ENCODE results near the gene HSPBAP1. TPM values are rescaled to one million over a fixed set of nuclear protein-coding genes. Genes with fewer than 3 reads are reported as not detected.

The HSPBAP1 gene
- total and polyA plus RNA-seq, 10 donors, result 16.9 to 42.9 (median 23.8) TPM

DNA sequence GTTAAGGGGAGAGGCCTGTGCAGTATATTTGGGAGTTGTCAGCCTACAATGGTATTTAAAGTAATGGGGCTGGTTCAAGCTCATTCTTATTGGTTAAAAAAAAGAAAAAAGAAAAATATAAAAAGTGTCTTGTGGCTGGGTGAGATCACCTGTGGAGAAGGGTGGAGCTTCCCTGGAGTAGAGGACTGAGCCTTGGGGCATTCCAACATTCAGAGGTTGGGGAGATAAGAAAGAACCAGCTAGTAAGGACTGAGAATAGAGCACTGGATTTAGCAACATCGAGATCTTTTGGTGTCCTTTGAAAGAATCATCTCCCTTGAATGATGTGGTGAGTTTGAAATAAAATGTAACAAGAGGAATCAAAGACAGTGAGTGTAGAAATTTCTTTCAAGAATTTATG lies 6.4 kb upstream of the HSPBAP1 start:
- TF ChIP-seq, protein P1, sequence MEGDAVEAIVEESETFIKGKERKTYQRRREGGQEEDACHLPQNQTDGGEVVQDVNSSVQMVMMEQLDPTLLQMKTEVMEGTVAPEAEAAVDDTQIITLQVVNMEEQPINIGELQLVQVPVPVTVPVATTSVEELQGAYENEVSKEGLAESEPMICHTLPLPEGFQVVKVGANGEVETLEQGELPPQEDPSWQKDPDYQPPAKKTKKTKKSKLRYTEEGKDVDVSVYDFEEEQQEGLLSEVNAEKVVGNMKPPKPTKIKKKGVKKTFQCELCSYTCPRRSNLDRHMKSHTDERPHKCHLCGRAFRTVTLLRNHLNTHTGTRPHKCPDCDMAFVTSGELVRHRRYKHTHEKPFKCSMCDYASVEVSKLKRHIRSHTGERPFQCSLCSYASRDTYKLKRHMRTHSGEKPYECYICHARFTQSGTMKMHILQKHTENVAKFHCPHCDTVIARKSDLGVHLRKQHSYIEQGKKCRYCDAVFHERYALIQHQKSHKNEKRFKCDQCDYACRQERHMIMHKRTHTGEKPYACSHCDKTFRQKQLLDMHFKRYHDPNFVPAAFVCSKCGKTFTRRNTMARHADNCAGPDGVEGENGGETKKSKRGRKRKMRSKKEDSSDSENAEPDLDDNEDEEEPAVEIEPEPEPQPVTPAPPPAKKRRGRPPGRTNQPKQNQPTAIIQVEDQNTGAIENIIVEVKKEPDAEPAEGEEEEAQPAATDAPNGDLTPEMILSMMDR (IDR thresholded peaks at IDR 0.05 in 8 of 11, conservative IDR thresholded peaks at IDR 0.05 in 3 of 11), result no peak
- TF ChIP-seq POLR2AphosphoS5 (IDR thresholded peaks at IDR 0.05) (no peak), POLR2A (IDR thresholded peaks at IDR 0.05) (no peak)
- intact Hi-C loops (cut with DNase I; ENCODE audit: low total_unique reads), result no loop called here
- WGBS, 5 donors, result 92 to 100% (median 94%) methylated on average over 1 of the region's 1 CpG

GRCh38 chr3:122799322-122799721 lies 5.7 kb upstream of the HSPBAP1 start:
- no peak for TF ChIP-seq POLR2AphosphoS5 (IDR thresholded peaks at IDR 0.05)
- no peak for TF ChIP-seq POLR2A (IDR thresholded peaks at IDR 0.05)
- TF ChIP-seq, protein P1 (IDR thresholded peaks at IDR 0.05 in 8 of 11, conservative IDR thresholded peaks at IDR 0.05 in 3 of 11), result no peak
- no peak overlapping the region for H3K4me3 ChIP-seq
- no peak for DNase-seq
- no peaks in the 10 kb centered on the region for H3K9me3 ChIP-seq
- H3K27ac ChIP-seq, result no peak overlapping the region
- 83 to 93% (median 91%) methylated on average over 2 of the region's 2 CpGs for WGBS, 5 donors
- H3K27me3 ChIP-seq (replicated peaks in 1 of 7), result no peaks in the 10 kb centered on the region
- peaks cover 8 to 46% (median 22%) of the 10 kb centered on the region in 6 donors for H3K4me1 ChIP-seq
- peaks cover 0 to 15% (median 0%) of the 10 kb centered on the region in 6 donors for H3K36me3 ChIP-seq
- intact Hi-C loops (cut with DNase I; ENCODE audit: low total_unique reads), result no loop called here

More for the DNA sequence above, 6.4 kb upstream of the HSPBAP1 start:
- Histone ChIP-seq H3K9me3 (no peaks in the 10 kb centered on the region), H3K4me1 (peaks cover 8 to 44% (median 21%) of the 10 kb centered on the region in 6 donors), H3K27me3 (replicated peaks in 1 of 7) (no peaks in the 10 kb centered on the region), H3K27ac (no peak overlapping the region), H3K4me3 (no peak overlapping the region), H3K36me3 (peaks cover 0 to 18% (median 0%) of the 10 kb centered on the region in 6 donors)
- DNase-seq, result no peak

- H3K4me1 ChIP-seq, result peaks cover 8 to 62% (median 35%) of the 10 kb centered on the region in 6 donors
- TF ChIP-seq POLR2A (IDR thresholded peaks at IDR 0.05) (no peak), POLR2AphosphoS5 (IDR thresholded peaks at IDR 0.05) (no peak)
- TF ChIP-seq, protein P1 (IDR thresholded peaks at IDR 0.05 in 8 of 11, conservative IDR thresholded peaks at IDR 0.05 in 3 of 11), result no peak
- H3K9me3 ChIP-seq, result no peaks in the 10 kb centered on the region
- DNase-seq, result no peak
- no peak overlapping the region for H3K4me3 ChIP-seq
- H3K27ac ChIP-seq, result peak overlapping the region in 3 of 8 donors; percentile 96 to 100 (median 98)
- WGBS, 5 donors, result 75 to 89% (median 76%) methylated on average over 3 of the region's 3 CpGs
- H3K27me3 ChIP-seq (replicated peaks in 1 of 7), result no peaks in the 10 kb centered on the region
- peaks cover 0 to 8% (median 0%) of the 10 kb centered on the region in 6 donors for H3K36me3 ChIP-seq
- intact Hi-C loops (cut with DNase I; ENCODE audit: low total_unique reads), result no loop called here
Observed at GRCh38 chr3:122797291-122797690, 3.7 kb upstream of the HSPBAP1 start.

GRCh38 chr3:122795674-122796195 lies 2.1 kb upstream of the HSPBAP1 start:
- Histone ChIP-seq H3K4me1 (peaks cover 12 to 78% (median 44%) of the 10 kb centered on the region in 6 donors), H3K27me3 (replicated peaks in 1 of 7) (no peaks in the 10 kb centered on the region), H3K36me3 (no peaks in the 10 kb centered on the region), H3K4me3 (peak overlapping the region; percentile 67 to 78 (median 76)), H3K27ac (peak overlapping the region; percentile 89 to 100 (median 96)), H3K9me3 (no peaks in the 10 kb centered on the region)
- intact Hi-C loops (cut with DNase I; ENCODE audit: low total_unique reads), result no loop called here
- TF ChIP-seq POLR2AphosphoS5 (IDR thresholded peaks at IDR 0.05) (no peak), POLR2A (IDR thresholded peaks at IDR 0.05) (no peak)
- TF ChIP-seq, protein P1 (IDR thresholded peaks at IDR 0.05 in 8 of 11, conservative IDR thresholded peaks at IDR 0.05 in 3 of 11), result no peak
- no peak for DNase-seq
- WGBS, 5 donors, result 32 to 43% (median 39%) methylated on average over 11 of the region's 11 CpGs

Measured in spleen (tissue), 11 donors.